DOHH2 (cell line): ENCODE results near the gene APOD.
"Not testable (repeated sequence)": the region's sequence is repeated elsewhere in the genome, so short reads cannot be mapped to it uniquely, and the experiment has no call there.

Source experiments
- H3F3A ChIP-seq: fragments of 200-600 bp; sonication (generic), shearing (Covaris generic); 2 replicates; pipeline ENCODE4 v1.6.0; 2016; ENCODE audit warnings: antibody characterized with exemption, mild to moderate bottlenecking; ENCODE audit not compliant: control insufficient read depth, insufficient read depth
- H3K27ac ChIP-seq: fragments of 200-600 bp; sonication (generic); 2 replicates; pipeline ENCODE4 v1.5.1; 2014; ENCODE audit warnings: low read depth, mild to moderate bottlenecking, low read length, moderate library complexity
- H3K27me3 ChIP-seq: fragments of 200-600 bp; sonication (generic); 2 replicates; pipeline ENCODE4 v1.6.1; 2014; ENCODE audit warnings: mild to moderate bottlenecking, low read length, mixed read lengths; ENCODE audit not compliant: control insufficient read depth
- H3K36me3 ChIP-seq: fragments of 200-600 bp; sonication (generic); 2 replicates; pipeline ENCODE4 v1.6.1; 2014; ENCODE audit warnings: mild to moderate bottlenecking, low read length, moderate library complexity, mixed read lengths; ENCODE audit not compliant: control insufficient read depth
- H3K4me1 ChIP-seq: fragments of 200-600 bp; sonication (generic); 2 replicates; pipeline ENCODE4 v1.6.1; 2014; ENCODE audit warnings: mild to moderate bottlenecking, low read length, mixed read lengths; ENCODE audit not compliant: control insufficient read depth
- H3K4me2 ChIP-seq: fragments of 200-600 bp; sonication (generic); 2 replicates; pipeline ENCODE4 v1.6.0; 2014; ENCODE audit warnings: mild to moderate bottlenecking, low read length, moderate library complexity
- H3K4me3 ChIP-seq: fragments of 200-600 bp; sonication (generic); 2 replicates; pipeline ENCODE4 v1.5.1; 2014; ENCODE audit warnings: mild to moderate bottlenecking, low read length, mixed read lengths
- H3K79me2 ChIP-seq: fragments of 200-600 bp; sonication (generic); 2 replicates; pipeline ENCODE4 v1.6.1; 2014; ENCODE audit warnings: mild to moderate bottlenecking, low read length, mixed read lengths; ENCODE audit not compliant: control insufficient read depth
- H3K9me2 ChIP-seq: fragments of 200-600 bp; sonication (generic); replicated peaks from 2 replicates; pipeline ENCODE4 v1.6.1; 2014; ENCODE audit warnings: mild to moderate bottlenecking, low read length, mixed read lengths; ENCODE audit not compliant: control insufficient read depth
- H3K9me3 ChIP-seq: fragments of 200-600 bp; sonication (generic); 2 replicates; pipeline ENCODE4 v1.6.1; 2014; ENCODE audit warnings: antibody characterized with exemption, low read length, mixed read lengths; ENCODE audit not compliant: control insufficient read depth, insufficient read depth
- H4K20me1 ChIP-seq: fragments of 200-600 bp; sonication (generic); 2 replicates; pipeline ENCODE4 v1.6.0; 2014; ENCODE audit warnings: low read depth, mild to moderate bottlenecking, antibody characterized with exemption, low read length, moderate library complexity; ENCODE audit not compliant: control insufficient read depth, insufficient read depth
- CTCF ChIP-seq: fragments of 200-600 bp; sonication (generic); IDR thresholded peaks from one replicate; pipeline ENCODE4 v1.5.1; 2014; ENCODE audit warnings: antibody characterized with exemption, mild to moderate bottlenecking, low read depth, low read length; ENCODE audit not compliant: poor library complexity, severe bottlenecking
- EZH2phosphoT487 ChIP-seq: fragments of 200-600 bp; sonication (generic); IDR thresholded peaks from 2 replicates; pipeline ENCODE4 v1.6.1; 2017; ENCODE audit warnings: borderline replicate concordance, mild to moderate bottlenecking, antibody characterized with exemption, low read length, moderate library complexity, mixed read lengths

APOD gene

GRCh38 chr3:195616681-195617080 lies 32.9 kb upstream of the APOD start:
- Histone ChIP-seq H3K27me3 (no peaks in the 10 kb centered on the region), H3K4me2 (no peak overlapping the region), H3K9me2 (no peaks in the 10 kb centered on the region), H3K4me1 (peaks cover 21% of the 10 kb centered on the region), H3K36me3 (no peaks in the 10 kb centered on the region), H3F3A (no peaks in the 10 kb centered on the region), H4K20me1 (no peaks in the 10 kb centered on the region), H3K9me3 (no peaks in the 10 kb centered on the region), H3K79me2 (no peaks in the 10 kb centered on the region), H3K27ac (no peak overlapping the region), H3K4me3 (no peak overlapping the region)
- TF ChIP-seq EZH2phosphoT487 (no peak), CTCF (no peak)

GRCh38 chr3:195615952-195616537 lies 32.3 kb upstream of the APOD start:
- H4K20me1 ChIP-seq, H3K9me3 ChIP-seq, H3K36me3 ChIP-seq, H3K79me2 ChIP-seq, H3K27me3 ChIP-seq, H3K9me2 ChIP-seq, H3K4me2 ChIP-seq, H3K27ac ChIP-seq, H3F3A ChIP-seq, H3K4me3 ChIP-seq: not testable (repeated sequence)
- peaks cover 21% of the 10 kb centered on the region for H3K4me1 ChIP-seq

- H3K9me3 ChIP-seq, H3K27me3 ChIP-seq, H4K20me1 ChIP-seq, H3K9me2 ChIP-seq, H3K36me3 ChIP-seq, H3K79me2 ChIP-seq, H3F3A ChIP-seq: not testable (repeated sequence)
- Histone ChIP-seq H3K4me2 (peak overlapping the region; percentile 66), H3K27ac (peak overlapping the region; percentile 55), H3K4me1 (peaks cover 21% of the 10 kb centered on the region), H3K4me3 (peak overlapping the region; percentile 59)
These were observed 31.1 kb upstream of the APOD start for GRCh38 chr3:195614672-195615504.

GRCh38 chr3:195613468-195614069 lies 29.8 kb upstream of the APOD start:
- H3K9me2 ChIP-seq, result no peaks in the 10 kb centered on the region
- no peak overlapping the region for H3K4me2 ChIP-seq
- H3K4me3 ChIP-seq, result no peak overlapping the region
- peaks cover 21% of the 10 kb centered on the region for H3K4me1 ChIP-seq
- H3K79me2 ChIP-seq, result no peaks in the 10 kb centered on the region
- no peaks in the 10 kb centered on the region for H4K20me1 ChIP-seq
- no peaks in the 10 kb centered on the region for H3K27me3 ChIP-seq
- H3K36me3 ChIP-seq, result no peaks in the 10 kb centered on the region
- H3F3A ChIP-seq, result no peaks in the 10 kb centered on the region
- H3K27ac ChIP-seq, result no peak overlapping the region
- H3K9me3 ChIP-seq, result peaks cover 8% of the 10 kb centered on the region; the same call in 1 of the 2 replicates
- TF ChIP-seq EZH2phosphoT487 (no peak), CTCF (no peak)
